Measurements from ENCODE around the gene DYSF.

Gene DYSF

DNA sequence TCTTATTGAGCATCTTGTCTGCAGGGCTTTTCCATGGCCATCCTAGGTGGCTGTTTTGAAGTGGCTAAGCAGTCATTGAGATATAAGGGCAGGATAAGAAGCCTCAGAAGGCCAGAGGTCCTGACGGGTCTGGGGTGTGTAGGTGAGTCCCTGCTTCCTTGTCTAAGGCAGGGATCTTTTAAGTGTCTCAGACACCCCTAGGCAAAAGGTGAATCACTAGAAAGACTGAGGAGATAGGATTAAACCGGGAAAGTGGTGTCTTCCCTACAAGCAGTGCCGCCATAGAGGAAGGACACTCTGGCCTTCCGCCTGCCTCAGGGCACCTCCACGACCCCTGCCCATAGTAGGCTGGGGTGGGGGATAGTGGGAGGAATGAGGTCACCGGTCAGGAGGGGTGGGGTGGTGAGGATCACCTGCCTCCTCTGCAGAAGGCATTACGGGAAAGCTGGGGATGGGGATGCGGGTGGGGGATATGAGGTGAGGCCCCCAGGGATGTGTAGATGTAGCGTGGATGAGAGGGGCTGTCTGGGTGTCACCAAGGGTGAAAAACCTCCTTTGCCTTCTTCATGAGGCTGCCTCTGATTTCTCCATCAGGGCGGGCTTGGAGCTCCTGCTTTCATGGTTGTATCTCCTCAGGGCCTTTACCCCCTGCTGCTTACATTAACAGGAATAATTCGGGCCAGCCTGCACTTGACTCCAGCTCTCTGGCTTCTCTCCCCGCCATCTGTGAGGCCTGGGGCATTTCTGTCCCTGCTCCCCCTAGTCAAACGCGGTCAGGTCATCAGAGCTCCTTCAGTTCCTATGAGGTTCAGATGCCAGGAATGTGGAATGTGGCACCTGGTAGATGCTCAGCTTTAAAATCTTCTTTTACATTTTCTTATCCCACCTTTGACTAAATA is 244.0 kb downstream of the DYSF start:
- DNase-seq = no peak

DNA sequence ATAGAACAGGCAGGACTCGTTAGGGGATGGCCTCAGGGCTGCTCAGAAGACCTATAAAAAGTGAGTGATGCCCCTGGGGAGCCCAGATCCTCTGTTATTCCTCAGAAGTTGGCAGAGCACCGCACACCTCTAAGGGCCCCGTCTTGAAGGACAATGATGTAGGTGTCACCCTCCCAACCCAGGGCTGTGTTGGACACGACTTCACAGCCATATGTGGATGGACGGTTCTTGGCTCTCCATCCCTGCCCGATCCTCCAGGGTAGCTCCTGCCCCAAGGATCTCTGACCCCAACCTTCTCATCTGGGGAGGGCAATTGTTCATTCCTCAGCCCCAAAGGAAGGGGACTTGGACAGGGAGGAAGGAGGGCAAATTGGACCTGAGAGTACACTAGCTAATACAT is 246.1 kb downstream of the DYSF start:
- DNase-seq = no peak

DNA sequence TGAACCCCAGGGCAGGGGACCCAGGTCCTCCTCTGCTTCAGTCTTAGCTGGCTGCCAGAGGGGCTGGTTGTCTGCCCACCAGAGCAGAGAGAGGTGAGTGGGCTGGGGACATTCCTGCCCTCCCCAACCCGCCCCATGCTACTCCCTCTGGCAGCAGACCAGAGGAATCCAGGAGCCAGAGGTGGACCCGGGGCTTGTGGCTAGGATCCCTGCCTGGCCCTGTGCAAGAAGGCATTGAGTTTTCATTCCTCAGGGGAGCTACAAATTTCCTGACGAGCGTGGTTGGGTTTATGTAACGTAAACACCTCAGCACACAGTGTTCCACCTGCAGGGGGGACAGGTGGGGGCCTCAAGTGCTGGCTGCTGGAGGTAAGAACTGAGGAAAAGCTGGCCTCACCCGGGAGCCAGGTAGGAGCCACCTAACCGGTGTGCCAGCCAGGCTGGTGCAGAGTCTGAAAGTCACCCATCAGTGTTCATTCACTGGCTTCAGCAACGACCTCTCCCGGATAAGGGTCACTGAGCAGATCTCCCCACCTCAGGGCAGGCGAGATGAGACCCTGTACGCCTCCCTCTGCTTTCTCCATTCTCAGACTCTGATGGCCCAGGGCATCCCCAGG is 246.8 kb downstream of the DYSF start:
- DNase-seq = no peak

DNA sequence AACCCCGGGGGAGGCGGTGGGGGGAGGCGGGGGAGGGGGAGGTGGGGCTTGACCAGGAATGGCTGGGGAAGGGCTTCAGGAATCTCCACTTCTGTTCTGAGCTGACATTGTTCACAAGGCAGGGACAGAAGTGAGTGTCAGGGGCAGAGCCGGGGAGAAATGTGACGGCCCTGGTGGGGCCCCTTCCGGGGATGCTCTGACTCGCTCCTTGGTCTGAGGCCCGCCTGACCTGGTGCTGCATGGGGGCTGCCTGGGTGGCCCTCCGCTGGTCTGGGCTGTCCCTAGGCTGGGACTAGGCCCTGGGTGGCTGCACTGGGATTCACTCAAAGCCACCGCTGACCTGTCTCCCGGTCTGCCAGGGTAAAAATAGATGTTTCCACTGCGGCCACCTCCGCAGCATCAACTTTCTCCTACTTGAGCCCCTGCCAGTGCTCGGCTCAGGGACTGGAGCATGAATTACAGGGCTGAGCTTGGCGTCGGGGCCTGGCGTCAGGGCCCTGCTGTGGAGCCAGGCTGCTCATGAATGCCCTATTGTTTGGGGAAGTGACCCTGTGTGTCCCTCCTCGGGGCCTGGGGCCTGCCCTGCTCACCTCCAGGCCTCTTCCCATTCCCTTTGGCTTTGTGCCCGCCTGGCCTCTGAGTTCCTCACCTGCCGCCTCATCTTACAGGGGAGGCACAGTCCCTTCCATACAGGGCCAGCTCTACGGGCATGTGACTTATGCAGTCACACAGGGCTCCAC is 247.5 kb downstream of the DYSF start:
- DNase-seq = no peak

DNA sequence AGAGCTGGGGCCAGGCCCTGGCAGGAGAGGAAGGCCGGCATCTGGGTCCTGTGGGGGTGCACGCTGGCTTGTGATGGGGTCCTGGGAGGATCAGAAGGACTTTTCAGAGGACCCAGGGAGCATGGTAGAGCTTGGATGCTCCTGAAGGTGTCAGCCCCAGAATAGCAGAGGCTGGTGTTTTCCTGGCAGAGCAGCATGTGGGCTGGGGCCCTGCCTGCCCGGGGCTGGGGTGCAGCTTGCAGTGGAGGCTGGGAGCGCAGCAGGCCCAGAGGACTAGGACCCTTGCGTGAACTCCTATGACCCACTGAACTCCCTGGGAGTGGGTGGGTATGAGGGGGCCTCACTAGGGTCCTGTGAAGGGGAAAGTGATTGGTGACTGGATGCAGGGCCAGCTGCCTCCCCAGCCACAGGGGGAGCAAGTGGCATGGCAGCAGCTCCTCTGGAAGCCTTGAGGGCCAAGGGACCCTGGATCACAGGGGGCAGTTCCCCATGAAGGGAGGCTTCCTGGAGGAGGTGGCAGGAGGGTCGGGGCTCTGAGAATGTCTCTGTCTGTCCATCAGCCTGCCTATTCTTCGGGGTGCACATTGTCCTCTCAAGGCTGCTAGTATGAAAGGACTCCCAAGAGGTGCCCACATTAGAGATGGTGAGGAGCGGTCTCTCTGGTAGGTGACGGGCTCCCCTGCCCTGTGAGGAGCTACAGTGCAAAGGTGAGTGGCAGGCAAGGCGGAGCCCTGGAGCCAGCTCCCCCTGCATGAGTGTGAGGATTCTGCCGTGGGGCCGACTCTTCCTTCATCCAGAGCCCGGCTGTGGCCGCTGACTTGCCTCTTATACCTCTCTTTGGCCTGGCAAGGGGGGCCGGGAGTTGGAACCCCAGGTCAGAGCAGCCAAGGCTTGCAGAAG is 249.0 kb downstream of the DYSF start:
- DNase-seq = no peak

DNA sequence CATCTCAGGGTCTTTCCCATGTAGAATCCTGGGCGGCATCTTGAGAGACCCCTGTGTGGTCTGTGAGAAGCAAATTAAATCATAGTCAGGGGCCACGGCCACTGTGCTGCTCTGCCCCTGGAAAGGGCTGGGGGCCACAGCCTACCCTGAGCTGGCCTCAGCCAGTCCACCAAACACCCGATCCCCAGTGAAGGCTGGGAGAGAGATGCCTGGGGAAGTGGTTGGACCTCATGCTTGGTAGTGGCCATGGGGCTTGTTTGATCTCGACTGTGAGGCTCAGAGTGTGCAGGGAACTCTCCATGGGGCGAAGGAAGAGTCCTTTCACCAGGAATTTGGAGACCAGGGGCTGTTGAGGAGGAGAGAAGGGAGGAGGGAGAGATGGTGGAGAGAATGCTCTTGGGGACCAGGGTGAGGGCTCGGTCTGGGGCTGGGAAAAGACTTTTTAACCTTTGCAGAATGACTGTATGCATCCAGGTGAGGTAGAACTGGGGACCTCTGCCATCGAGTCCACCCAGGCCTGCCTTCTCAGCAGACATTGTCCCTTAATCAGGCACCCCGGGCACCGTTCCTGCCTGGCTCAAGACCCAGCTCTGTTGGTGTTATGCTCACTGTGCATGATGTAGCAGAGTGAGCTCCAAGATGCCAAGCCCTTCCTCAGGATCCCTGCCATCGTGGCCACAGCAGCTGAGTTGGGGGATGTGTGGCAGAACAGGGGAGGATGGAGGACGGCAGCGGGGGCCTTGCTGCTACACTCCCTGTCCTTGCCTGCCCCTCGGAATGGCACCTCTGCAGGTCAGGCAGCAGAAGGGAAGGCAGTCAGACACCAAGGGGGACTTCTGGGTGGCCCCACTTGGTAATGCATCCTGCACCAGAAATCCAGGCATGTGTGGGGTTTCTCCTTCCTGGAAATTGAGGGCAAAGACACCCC is 249.9 kb downstream of the DYSF start:
- DNase-seq = no peak

DNA sequence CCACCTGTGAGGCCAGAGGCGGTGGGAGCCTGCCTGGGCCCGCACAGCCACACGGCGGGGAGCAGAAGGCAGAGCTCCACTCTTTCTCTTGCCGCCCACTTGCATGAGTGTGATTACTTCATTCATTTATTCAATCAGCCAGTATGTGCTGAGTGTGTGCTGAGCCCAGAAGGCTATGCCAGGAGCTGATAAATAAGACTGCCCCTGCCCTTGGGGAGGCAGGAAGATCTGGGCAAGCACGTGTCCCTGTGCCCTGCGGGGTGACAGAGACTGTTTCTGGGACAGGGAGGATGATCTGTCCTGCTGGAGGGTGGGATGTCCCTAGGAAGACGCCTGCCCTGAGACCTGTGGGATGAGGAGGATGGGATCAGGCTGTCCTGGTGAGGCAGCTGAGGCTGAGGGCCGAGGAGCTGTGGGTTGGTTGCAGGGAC is 250.8 kb downstream of the DYSF start:
- no peak for DNase-seq

DNA sequence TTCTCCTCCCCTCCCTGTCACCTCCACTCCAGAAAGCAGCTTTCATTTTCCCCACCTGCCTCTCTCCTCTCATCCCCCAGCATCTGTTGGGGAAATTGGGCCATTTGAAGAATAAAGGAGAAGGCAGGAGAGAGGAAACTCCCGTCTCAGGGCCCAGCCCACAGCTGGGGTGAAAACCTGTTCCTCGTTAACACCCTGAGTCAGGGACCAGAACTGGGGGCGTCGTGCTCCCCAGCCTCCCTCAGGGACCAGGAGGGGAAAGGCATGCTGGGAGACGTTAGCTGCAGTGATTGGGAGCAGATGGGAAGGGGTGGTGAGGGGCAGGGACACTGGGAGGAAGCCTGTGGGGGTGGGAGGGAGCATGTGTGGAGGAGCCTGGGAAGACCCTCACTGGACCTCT is 251.3 kb downstream of the DYSF start:
- no peak for DNase-seq

DNA sequence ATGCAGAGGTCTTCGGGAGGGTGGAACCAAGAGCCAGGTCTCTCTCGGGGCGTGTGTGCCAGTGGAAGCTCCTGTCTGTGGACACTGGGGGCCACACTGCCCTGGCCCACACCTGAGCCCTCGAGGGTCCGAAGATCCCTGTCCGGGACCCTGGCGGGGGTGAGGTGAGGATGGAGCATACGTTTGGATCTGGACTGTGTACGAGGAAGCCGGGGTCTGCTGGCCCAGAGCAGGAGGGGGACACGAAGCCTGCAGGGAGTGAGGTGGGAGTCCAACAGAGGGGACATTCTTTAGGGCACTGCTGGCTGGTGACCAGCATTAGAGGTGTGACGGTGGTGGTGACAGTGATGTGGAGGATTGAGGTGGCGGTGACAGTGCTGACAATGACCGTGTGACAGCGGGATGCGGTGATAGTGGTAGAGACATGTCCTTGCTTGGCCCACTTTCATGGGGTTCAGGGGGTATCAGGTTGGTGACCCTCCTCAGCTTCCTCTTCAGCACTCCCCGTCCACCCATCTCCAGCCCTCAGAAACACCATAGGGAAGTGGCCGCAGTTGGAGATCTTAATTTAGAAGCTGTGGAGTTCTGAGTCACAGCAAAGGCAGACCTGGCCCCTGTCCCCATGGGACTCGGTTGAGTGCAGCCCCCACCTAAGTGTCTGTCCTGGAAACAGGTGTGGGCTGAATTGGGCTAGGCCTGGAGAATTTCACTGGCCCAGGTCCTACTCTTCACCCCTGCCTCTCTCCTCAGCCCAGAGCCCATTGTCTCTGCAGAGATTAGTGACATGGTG is 252.0 kb downstream of the DYSF start:
- no peak for DNase-seq

DNA sequence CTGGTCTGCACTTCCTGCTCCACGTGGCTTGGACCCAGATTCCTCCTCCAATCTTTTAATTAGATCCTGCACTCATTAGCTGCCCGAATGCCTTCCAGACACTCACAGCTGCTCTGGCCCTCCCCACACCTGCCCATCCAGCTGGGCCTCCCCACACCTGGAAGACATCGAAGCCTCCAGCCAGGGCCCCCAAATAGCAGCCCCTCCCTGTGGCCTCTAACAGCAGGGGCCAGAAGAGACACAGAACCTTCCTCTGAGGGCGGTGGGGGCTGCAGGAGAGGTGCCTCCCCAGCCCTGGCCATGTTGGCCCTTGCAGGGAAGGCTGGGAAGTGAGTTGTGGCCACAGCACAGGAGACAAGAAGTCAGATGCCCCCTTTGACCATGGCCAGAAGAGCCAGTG is 252.8 kb downstream of the DYSF start:
- no peak for DNase-seq

DNA sequence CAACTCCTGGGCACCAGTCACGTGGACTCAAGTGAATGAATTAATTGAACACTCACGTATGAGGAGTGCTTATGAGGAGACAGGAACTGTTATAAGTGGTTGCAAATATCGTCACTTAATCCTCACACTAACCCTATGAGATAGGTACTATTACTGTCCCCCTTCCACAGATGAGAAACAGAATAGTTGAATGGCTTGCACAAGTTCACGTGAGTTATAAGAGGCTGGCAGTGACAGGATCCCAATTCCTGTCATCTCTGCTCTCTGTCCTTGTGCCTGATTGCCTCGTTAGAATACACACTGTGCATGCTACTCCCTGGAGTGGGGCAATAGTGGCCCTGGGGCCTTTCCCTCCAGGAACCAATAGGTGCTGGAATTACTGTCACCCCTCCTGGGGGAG is 253.5 kb downstream of the DYSF start:
- DNase-seq = no peak

DNA sequence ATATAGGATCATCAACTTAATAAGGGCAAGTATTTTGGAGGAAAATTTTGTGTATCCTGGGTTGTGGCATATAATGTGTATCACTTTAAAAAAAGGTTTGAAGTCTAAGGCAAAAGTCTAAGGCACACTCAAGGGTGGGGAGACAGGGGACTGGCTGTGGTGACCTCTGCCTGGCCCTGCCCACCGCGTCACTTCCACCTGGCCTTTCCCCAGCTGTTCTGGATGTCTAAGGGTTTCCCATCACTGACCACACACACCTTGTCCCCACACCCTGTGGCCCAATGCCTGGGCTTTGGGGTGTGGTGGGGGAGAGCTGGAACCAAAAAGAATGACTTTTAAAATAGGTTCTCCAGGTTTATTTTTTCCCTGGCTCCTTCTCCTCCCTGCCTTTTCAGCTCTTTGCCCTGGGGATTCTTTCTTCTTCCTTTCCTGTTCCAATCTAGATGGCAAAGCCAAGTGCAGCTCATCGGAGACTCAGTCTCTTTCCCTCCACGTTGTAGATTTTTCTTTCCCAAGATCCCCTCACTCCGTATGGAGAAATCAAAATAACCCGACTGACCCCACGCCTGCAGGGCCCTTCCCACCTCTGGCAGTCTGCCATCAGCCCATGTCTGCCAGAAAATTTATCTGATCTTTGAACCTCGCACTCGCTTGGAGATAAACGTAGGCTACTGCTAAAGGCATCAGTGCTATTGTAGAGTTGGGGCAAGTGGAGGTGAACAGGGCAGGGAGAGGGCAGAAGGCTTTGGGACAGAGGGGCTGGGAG is 257.2 kb downstream of the DYSF start:
- DNase-seq = no peak

DNA sequence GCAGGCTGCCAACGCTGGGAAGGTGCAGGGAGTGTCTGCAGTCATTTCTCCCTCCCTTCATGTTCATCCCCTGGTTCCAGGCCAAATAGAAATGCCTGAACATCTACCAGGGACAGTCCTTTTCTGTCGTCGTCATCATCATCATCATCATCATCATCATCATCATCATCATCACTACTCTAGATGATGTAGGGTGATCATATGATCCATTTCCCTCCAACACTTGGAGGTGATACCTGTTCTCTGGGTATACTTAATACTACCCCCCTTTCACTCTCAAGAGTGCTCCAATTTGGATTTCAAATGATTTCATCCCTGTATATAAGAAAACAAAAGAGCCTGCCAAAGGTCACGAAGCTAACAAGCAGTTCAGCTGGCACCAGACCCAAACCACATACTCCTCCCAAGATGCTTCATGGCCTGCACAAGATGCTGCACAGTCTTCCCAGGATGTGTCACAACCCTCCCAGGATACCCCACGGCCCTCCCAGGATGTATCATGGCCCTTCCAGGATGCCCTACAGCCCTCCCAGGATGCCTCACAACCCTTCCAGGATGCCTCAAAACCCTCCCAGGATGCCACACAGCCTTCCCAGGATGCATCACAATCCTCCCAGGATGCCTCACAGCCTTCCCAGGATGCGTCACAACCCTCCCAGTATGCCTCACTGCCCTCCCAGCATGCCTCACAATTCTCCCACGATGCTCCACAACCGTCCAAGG is 257.9 kb downstream of the DYSF start:
- DNase-seq = no peak

DNA sequence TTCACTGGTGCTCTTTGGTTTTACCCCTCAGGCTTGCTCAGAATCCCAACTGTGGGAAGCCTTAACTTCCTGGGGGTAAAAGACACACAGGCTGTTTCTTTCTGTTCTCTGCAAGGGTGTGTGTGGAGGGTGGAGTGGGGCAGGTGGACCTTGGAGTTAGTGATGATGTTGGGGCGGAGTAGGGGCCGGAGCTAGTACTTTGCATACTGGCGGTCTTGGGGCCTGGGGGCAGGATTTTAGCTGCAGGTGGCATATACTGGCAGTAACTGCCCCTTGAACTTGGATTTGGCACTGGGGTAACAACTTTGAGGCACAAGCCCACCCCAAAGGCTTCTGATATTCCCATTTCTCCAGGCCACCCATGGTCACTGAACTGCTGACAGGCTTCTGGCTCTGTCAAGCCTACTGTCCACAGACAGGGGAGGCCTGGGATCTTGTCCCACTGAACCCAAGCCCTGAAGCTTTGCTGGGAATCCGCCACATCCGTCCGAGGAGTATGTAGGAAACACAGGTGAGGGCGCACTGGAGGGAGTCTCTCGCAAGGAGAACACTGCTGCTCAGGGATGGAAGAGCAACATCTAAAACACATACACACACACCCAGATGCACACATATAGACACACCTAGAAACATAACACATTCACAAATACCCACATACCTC is 258.9 kb downstream of the DYSF start:
- no peak for DNase-seq

DNA sequence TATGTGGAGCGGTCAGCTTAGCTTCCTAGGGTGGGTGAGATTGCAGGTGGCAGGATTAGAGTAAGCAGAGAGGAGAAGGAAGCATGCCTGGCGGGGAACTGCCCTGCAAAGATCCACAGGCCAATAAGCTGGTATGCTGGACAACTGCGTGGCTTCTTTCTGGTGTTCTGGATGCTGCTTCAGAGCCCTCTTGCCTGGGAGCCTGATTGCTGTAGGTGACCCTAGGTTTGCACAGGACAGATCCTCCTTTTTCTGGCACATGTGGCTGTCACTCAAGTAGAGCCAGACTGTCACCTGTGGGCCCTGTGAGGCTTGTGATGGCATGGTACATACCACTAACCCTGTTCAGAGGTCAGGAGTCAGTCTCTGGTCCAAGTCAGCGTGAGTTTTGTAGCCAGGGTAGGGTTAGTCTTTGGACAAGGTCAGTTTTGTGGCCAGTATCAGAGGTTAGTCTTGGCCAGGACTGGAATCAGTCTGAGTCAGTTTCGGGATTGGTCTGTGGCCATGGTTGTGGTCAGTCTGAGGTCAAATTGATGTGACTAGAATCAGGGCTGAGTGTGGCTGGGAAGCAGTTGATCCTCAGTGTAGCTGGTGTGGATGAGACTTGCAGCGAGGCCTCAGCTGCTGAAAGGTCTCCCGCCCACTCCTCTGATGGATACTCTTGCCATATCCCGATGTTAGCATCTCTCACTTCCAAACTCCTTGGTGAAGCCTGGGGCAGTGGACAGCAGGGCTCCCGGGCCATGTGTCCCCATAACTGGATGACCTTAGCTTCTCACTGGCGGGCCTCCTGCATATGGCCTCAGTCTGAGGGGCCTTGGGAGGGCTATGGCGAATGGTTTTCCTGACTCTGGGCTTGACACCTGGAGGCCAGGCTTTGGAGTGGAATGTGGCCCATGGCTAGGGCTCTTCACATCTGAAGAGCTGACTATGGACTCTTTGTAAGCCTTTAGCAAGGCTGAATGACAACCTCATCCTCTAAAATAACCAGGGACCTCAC is 260.5 kb downstream of the DYSF start:
- DNase-seq = no peak

DNA sequence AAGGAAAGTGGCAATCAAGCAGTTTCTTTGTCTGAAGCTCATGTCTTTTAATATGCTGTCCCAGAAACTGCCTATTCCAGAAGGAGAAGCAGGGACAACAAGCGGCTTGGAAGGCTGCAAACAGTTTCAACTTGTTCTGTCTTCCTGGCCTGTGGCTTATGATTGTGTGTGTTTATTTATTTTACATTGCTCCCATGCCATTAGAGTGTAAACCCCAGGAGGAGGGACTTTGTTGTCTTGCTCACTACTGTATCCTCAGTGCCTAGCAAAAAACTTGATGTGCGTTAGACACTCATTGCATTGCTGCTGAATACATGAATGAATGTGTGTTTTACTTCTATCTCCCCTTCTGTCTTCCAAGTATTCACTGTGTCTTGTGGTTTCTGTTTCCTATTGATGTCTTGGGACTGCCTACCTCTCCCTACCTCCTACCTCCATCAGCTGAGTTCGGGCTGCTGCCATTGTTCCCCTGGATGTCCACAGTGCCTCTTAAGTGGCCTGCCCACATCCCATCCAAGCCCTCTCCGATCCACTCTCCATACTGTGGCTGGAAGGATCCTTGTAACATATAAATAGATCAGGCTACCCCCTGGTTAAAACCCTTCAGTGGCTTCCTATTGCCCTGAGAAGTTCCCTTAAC is 261.4 kb downstream of the DYSF start:
- DNase-seq = no peak

DNA sequence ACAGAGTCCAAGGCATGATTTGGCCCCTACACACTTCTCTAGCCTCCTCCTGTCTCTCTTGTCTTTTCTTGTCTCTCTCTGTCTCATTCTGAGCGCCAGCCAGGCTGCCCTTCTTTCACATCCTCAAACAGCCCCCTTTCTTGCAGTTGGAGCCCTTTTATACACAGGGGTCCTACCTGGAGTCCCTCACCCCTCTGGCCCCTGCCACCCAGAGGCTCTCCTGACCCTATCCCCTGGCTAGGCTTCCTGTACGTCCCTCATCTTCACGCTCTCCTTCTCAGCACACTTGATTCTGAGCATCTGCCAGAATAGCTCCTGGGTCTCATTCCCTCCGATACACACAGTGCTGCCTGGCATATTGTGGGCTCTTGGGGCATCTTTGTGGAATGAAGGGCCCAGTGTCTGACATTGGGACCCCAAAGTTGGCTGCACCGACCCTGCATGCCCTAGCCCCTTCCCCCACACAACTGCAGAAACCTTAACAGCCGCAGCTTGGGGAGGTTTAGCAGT is 261.9 kb downstream of the DYSF start:
- no peak for DNase-seq

Measured in CD4-positive, alpha-beta T cell treated with Interleukin-17A for 4 hours (primary cell).